ENCODE measurements around the gene SMARCA4.

DNA sequence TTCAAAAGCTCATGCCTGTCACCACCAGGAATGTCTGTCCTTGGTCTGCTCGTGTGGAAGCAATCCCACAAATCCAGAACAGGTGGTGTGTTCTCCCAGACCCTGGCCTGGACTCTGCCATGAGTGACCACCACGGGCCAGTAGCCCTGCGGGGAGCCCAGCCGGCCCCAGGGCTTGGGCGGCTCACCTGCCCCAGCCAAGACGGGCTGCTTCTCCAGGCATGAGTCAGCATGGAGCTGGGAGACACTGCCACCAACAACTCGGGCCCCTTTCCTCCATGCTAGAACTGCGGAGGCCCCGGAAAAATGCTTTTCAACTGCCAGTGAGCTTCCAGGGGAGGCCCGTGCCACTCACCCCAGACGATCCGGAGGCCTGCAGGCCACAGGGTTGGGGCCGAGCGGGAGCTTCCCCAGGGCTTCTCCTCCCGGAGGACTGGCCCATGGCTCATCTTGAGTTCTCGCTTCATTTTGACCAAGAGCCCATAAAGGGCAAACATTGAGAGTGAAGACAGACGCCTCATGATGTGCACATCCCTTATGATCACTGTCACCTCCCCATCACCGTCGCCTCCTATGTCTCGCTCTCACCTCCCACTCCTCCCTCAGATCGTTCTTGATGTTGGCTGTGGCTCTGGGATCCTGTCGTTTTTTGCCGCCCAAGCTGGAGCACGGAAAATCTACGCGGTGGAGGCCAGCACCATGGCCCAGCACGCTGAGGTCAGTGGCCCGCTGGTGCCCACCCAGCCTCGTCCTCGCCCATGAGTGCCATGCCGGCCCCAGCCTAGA lies 49.1 kb upstream of the SMARCA4 start:
- TF ChIP-seq, protein P1, sequence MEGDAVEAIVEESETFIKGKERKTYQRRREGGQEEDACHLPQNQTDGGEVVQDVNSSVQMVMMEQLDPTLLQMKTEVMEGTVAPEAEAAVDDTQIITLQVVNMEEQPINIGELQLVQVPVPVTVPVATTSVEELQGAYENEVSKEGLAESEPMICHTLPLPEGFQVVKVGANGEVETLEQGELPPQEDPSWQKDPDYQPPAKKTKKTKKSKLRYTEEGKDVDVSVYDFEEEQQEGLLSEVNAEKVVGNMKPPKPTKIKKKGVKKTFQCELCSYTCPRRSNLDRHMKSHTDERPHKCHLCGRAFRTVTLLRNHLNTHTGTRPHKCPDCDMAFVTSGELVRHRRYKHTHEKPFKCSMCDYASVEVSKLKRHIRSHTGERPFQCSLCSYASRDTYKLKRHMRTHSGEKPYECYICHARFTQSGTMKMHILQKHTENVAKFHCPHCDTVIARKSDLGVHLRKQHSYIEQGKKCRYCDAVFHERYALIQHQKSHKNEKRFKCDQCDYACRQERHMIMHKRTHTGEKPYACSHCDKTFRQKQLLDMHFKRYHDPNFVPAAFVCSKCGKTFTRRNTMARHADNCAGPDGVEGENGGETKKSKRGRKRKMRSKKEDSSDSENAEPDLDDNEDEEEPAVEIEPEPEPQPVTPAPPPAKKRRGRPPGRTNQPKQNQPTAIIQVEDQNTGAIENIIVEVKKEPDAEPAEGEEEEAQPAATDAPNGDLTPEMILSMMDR (IDR thresholded peaks at IDR 0.05) = no peak
- TF ChIP-seq POLR2AphosphoS5 (IDR thresholded peaks at IDR 0.05) (no peak), EP300 (IDR thresholded peaks at IDR 0.05) (no peak), POLR2A (IDR thresholded peaks at IDR 0.05) (no peak)
